ENCODE measurements around the gene ZNF45.
A peak's percentile ranks its signal among the peaks of the same experiment; 100 is the strongest.

DNA sequence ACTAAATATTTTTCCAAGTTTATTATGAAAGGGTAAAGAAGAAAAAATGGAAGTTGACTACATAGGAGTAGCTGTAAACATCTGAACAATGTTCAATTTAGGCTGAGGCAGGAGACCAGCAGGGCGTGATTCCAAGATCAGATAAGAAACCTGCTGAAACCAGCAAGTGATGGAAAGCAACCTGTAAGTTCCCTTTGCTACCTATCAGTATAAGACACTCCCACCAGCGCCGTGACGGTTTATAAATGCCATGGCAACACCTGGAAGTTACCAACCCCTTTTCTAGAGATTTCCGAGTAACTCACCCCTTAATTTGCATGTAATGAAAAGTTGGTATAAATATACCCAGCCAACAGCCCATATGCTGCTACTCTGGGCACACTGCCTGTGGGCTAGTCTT lies 1.1 kb upstream of the ZNF45 start:
- TF ChIP-seq POLR2A (IDR thresholded peaks at IDR 0.05; ENCODE audit: low read length) (no peak), GATA1 (IDR thresholded peaks at IDR 0.05; ENCODE audit: low read depth, low read length) (peak; percentile 17)
